ENCODE data around the gene KRTAP10-3.

KRTAP10-3 gene

DNA sequence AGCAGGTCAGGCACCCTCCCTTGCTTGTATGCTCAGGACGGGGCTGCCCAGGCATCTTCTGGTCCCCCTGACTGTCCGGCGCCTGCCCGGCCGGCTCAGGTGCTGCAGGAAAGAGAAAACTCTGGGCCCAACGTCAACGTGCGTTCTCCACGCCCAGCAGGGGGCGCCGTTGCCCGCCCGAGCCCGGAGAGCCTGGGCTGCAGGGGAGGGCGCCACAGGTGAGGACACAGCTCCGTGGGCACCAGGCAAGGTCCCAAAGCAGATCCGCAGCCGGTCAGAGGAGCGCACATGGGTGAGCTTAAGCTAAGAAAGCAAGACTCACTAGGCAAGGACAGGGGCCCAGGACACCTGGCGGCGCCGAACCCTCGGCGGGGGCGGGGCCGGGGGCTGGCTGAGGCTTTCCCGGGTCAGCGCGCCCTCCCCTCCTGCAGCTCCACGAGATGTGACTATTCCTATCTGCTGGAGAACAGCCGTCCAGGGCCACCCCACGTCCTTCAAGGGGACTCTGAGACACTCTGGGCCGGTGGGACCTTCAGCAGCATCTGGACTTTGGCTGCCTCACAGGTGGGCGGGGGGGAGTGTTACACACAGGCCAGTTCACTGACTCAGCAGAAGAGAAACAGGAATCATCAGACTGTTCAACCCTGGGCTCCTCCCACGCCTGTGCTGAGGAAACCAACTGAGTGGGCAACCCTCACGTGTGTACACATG is 47.9 kb downstream of the KRTAP10-3 start:
- Histone ChIP-seq H3K9ac (no peak overlapping the region), H3K4me1 (no peaks in the 10 kb centered on the region), H3K9me3 (ENCODE audit: control insufficient read depth, low read length) (no peaks in the 10 kb centered on the region), H3K79me2 (no peaks in the 10 kb centered on the region), H3K4me3 (ENCODE audit: low read depth, low read length) (peak overlapping the region; percentile 11), H3K27me3 (ENCODE audit: control insufficient read depth, insufficient read depth, low read length) (no peaks in the 10 kb centered on the region), H3K27ac (no peak overlapping the region), H3K36me3 (ENCODE audit: control insufficient read depth, insufficient read depth, low read length) (no peaks in the 10 kb centered on the region), H2AFZ (no peak overlapping the region), H3K4me2 (ENCODE audit: low read length) (peak overlapping the region; percentile 68)
- TF ChIP-seq, protein P1, sequence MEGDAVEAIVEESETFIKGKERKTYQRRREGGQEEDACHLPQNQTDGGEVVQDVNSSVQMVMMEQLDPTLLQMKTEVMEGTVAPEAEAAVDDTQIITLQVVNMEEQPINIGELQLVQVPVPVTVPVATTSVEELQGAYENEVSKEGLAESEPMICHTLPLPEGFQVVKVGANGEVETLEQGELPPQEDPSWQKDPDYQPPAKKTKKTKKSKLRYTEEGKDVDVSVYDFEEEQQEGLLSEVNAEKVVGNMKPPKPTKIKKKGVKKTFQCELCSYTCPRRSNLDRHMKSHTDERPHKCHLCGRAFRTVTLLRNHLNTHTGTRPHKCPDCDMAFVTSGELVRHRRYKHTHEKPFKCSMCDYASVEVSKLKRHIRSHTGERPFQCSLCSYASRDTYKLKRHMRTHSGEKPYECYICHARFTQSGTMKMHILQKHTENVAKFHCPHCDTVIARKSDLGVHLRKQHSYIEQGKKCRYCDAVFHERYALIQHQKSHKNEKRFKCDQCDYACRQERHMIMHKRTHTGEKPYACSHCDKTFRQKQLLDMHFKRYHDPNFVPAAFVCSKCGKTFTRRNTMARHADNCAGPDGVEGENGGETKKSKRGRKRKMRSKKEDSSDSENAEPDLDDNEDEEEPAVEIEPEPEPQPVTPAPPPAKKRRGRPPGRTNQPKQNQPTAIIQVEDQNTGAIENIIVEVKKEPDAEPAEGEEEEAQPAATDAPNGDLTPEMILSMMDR (IDR thresholded peaks at IDR 0.05) = peak; percentile 62

DNA sequence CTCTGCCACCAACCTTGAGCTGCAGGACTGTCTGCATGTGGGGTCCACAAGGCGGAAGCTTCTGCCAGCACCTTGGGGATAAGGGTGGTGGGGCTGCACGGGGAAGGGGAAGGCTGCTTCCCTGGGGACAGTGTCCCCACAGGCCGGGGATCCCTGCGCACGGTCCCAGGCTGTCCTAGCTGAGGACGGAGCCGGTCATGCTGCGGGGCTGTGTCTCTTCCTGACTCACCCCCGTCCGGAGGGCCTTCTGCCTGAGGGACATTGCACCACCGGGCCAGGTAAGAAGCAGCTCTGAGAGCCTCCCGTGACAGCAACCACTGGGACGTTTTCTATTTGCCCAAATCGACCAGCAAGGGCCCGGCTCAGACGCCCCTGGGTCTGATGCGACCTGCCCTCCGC is 48.5 kb downstream of the KRTAP10-3 start:
- Histone ChIP-seq H3K27ac (no peak overlapping the region), H3K9ac (no peak overlapping the region), H3K9me3 (ENCODE audit: control insufficient read depth, low read length) (no peaks in the 10 kb centered on the region), H3K4me3 (ENCODE audit: low read depth, low read length) (no peak overlapping the region), H3K4me2 (ENCODE audit: low read length) (peak overlapping the region; percentile 68), H3K36me3 (ENCODE audit: control insufficient read depth, insufficient read depth, low read length) (no peaks in the 10 kb centered on the region), H3K79me2 (no peaks in the 10 kb centered on the region), H3K27me3 (ENCODE audit: control insufficient read depth, insufficient read depth, low read length) (no peaks in the 10 kb centered on the region), H2AFZ (no peak overlapping the region), H3K4me1 (no peaks in the 10 kb centered on the region)
- TF ChIP-seq, protein P1 (IDR thresholded peaks at IDR 0.05) = no peak

DNA sequence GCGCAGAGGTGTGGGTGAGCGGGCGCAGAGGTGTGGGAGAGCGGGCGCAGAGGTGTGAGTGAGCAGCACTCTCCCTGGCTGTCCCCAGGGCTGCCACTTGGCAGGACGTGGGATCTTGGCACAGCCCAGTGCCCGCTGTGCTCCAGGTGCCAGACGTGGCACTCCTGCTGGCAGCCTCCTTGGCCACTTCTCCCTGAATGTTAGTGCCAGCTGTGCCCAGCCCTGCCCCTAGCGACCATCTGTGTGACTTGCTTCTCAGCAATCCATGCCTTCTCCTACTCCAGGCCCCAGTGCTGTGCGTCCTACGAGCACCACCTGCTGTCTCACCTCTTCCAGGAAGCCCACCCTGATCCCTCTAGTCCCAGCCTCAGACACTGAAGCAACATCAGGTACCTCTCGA is 49.1 kb downstream of the KRTAP10-3 start:
- Histone ChIP-seq H3K4me1 (no peaks in the 10 kb centered on the region), H3K9ac (no peak overlapping the region), H2AFZ (no peak overlapping the region), H3K36me3 (ENCODE audit: control insufficient read depth, insufficient read depth, low read length) (no peaks in the 10 kb centered on the region), H3K27me3 (ENCODE audit: control insufficient read depth, insufficient read depth, low read length) (no peaks in the 10 kb centered on the region), H3K27ac (no peak overlapping the region), H3K9me3 (ENCODE audit: control insufficient read depth, low read length) (no peaks in the 10 kb centered on the region), H3K4me3 (ENCODE audit: low read depth, low read length) (no peak overlapping the region), H3K79me2 (no peaks in the 10 kb centered on the region), H3K4me2 (ENCODE audit: low read length) (no peak overlapping the region)
- TF ChIP-seq, protein P1 (IDR thresholded peaks at IDR 0.05) = no peak

DNA sequence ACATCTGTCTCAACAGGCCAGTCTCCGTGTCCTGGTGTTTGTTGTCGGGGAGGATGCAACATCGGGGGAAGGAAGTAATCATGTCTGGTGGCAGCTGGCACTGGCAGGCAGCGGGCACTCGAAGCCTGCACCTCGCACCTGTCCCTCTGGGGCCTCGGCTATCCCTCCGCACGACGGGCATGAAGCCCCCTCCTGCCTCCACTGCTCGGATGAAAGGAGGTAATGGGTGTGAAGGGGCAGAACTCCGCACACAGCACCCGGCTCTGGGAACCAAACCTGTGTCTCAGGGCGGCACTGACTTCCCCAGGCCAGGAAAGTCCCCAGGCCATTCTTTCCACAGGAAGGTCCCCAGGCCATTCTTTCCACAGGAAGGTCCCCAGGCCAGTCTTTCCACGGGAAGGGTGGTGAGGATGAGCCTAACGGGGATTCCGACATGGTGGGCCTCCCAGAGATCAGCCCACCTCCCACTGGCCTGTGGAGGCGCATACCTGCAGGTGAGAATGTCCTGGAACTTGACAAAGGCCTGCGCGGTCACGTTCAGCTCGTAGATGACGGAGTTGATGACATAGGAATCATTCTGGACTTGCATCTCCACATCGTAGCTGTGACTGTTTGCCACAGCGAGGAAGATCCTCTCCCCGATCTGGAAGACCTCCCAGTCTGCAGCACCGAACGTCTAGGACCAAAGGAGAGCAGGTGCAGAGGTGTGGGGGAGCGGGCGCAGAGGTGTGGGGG is 49.7 kb downstream of the KRTAP10-3 start:
- Histone ChIP-seq H3K9me3 (ENCODE audit: control insufficient read depth, low read length) (no peaks in the 10 kb centered on the region), H3K27ac (no peak overlapping the region), H3K4me2 (ENCODE audit: low read length) (no peak overlapping the region), H2AFZ (no peak overlapping the region), H3K4me3 (ENCODE audit: low read depth, low read length) (no peak overlapping the region), H3K9ac (no peak overlapping the region), H3K79me2 (no peaks in the 10 kb centered on the region), H3K27me3 (ENCODE audit: control insufficient read depth, insufficient read depth, low read length) (no peaks in the 10 kb centered on the region), H3K36me3 (ENCODE audit: control insufficient read depth, insufficient read depth, low read length) (no peaks in the 10 kb centered on the region), H3K4me1 (no peaks in the 10 kb centered on the region)
- TF ChIP-seq, protein P1 (IDR thresholded peaks at IDR 0.05) = no peak

DNA sequence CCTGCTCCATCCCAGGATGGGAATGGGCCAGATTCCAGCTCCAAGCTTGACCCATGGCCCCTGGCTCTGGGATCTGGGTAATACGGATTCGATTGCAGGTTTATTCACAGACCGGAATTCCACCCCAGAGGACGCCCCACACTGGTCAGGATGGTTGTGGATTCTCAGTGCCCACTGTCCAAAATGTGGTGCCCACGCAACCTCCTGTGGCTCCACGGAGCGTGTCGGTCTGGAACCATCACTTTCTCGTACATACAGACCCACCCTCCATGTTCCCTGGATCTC is 50.2 kb downstream of the KRTAP10-3 start:
- TF ChIP-seq, protein P1 (IDR thresholded peaks at IDR 0.05) = no peak
- H2AFZ ChIP-seq = no peak overlapping the region
- H3K27me3 ChIP-seq (ENCODE audit: control insufficient read depth, insufficient read depth, low read length) = no peaks in the 10 kb centered on the region
- H3K36me3 ChIP-seq (ENCODE audit: control insufficient read depth, insufficient read depth, low read length) = no peaks in the 10 kb centered on the region
- H3K4me1 ChIP-seq = no peaks in the 10 kb centered on the region
- H3K27ac ChIP-seq = no peak overlapping the region
- no peaks in the 10 kb centered on the region for H3K9me3 ChIP-seq (ENCODE audit: control insufficient read depth, low read length)
- no peak overlapping the region for H3K9ac ChIP-seq
- H3K4me3 ChIP-seq (ENCODE audit: low read depth, low read length) = no peak overlapping the region
- H3K79me2 ChIP-seq = no peaks in the 10 kb centered on the region
- H3K4me2 ChIP-seq (ENCODE audit: low read length) = no peak overlapping the region

Measured in parathyroid adenoma (tissue), 2 donors.